SK-N-SH (cell line): ENCODE results near the gene MYMX. TPM values are rescaled to one million over a fixed set of nuclear protein-coding genes. Genes with fewer than 3 reads are reported as not detected.

Source experiments
- CTCF ChIA-PET: fragments of 300-600, 350-600 bp; formaldehyde crosslinking; extraction: SDS; loops from one replicate; lab custom pipeline; 2021; lab: Yijun Ruan, JAX
- POLR2A ChIA-PET: fragments of 350-600 bp; sonication (Branson Sonifier 250); formaldehyde crosslinking; extraction: SDS; loops from one replicate; lab custom pipeline; 2020; ENCODE audit warnings: antibody characterized with exemption, inconsistent platforms; lab: Yijun Ruan, JAX
- DNase-seq: peaks from one replicate; pipeline ENCODE4 v3.0.0; 2012
- H2AFZ ChIP-seq: fragments of 200-600 bp; sonication (generic); 2 replicates; pipeline ENCODE4 v1.8.1; 2016; ENCODE audit warnings: antibody characterized with exemption, mild to moderate bottlenecking, low read depth
- H3F3A ChIP-seq: fragments of 200-600 bp; sonication (generic); replicated peaks from 2 replicates; pipeline ENCODE3; 2016; ENCODE audit warnings: antibody characterized with exemption, mild to moderate bottlenecking; ENCODE audit not compliant: insufficient read depth
- H3K27ac ChIP-seq, 2 experiments: fragments of 200-500 bp in 1 of 2; fragments of 200-600 bp in 1 of 2; sonication (Bioruptor generic) in 1 of 2; sonication (generic), shearing (Covaris generic) in 1 of 2; 2 replicates each; pipeline versions ENCODE4 v1.5.1 to v1.6.1; 2014 to 2016; ENCODE audit warnings: low read depth in 2 of 2, inconsistent platforms in 1 of 2, low read length in 1 of 2, mild to moderate bottlenecking in 1 of 2, mixed read lengths in 1 of 2
- H3K27me3 ChIP-seq: fragments of 200-600 bp; sonication (generic), shearing (Covaris generic); 2 replicates; pipeline ENCODE4 v1.6.1; 2016; ENCODE audit warnings: mixed run types; ENCODE audit not compliant: insufficient read depth
- H3K36me3 ChIP-seq, 2 experiments: fragments of 200-500 bp in 1 of 2; fragments of 200-600 bp in 1 of 2; sonication (Bioruptor generic) in 1 of 2; sonication (generic) in 1 of 2; replicated peaks in 1 of 2; 2 replicates each; pipeline versions ENCODE3 to v1.5.1; 2014 to 2016; ENCODE audit warnings: low read length in 1 of 2, mild to moderate bottlenecking in 1 of 2; ENCODE audit not compliant: insufficient read depth in 2 of 2, control insufficient read depth in 1 of 2
- H3K4me1 ChIP-seq, 2 experiments: fragments of 200-500 bp in 1 of 2; fragments of 200-600 bp in 1 of 2; sonication (Bioruptor generic) in 1 of 2; sonication (generic), shearing (Covaris generic) in 1 of 2; 2 replicates each; pipeline versions ENCODE4 v1.5.1 to v1.6.1; 2014 to 2016; ENCODE audit warnings: low read depth in 1 of 2, low read length in 1 of 2, mixed run types in 1 of 2; ENCODE audit not compliant: insufficient read depth in 2 of 2, control insufficient read depth in 1 of 2
- H3K4me2 ChIP-seq: fragments of 200-600 bp; sonication (generic), shearing (Covaris generic); 2 replicates; pipeline ENCODE4 v1.6.1; 2017; ENCODE audit warnings: mixed run types
- H3K4me3 ChIP-seq, 2 experiments: fragments of 200-500 bp in 1 of 2; fragments of 200-600 bp in 1 of 2; sonication (Bioruptor generic) in 1 of 2; sonication (generic), shearing (Covaris generic) in 1 of 2; 2 replicates each; pipeline versions ENCODE4 v1.5.1 to v1.8.1; 2014 to 2016; ENCODE audit warnings: low read depth in 2 of 2, inconsistent platforms in 1 of 2, low read length in 1 of 2, mild to moderate bottlenecking in 1 of 2, mixed read lengths in 1 of 2, moderate library complexity in 1 of 2
- H3K79me2 ChIP-seq: fragments of 200-600 bp; sonication (generic); 2 replicates; pipeline ENCODE4 v1.8.1; 2017; ENCODE audit warnings: mild to moderate bottlenecking; ENCODE audit not compliant: insufficient read depth
- H3K9ac ChIP-seq: fragments of 200-600 bp; sonication (generic); 2 replicates; pipeline ENCODE4 v1.6.1; 2017; ENCODE audit warnings: mixed run types
- H3K9me2 ChIP-seq: fragments of 200-600 bp; sonication (generic); 2 replicates; pipeline ENCODE4 v1.6.1; 2017; ENCODE audit warnings: mixed run types
- H3K9me3 ChIP-seq: fragments of 200-600 bp; sonication (generic); 2 replicates; pipeline ENCODE4 v1.6.1; 2017; ENCODE audit warnings: mixed run types, mild to moderate bottlenecking, moderate library complexity
- H4K20me1 ChIP-seq: fragments of 200-600 bp; sonication (generic); 2 replicates; pipeline ENCODE4 v1.6.1; 2017; ENCODE audit warnings: mild to moderate bottlenecking, mixed run types; ENCODE audit not compliant: insufficient read depth
- ELF1 ChIP-seq: IDR thresholded peaks from 2 replicates; pipeline ENCODE4 v1.4.0; 2012
- EP300 ChIP-seq, 2 experiments: IDR thresholded peaks; 2 replicates each; pipeline versions ENCODE4 v1.4.0 to v1.6.1; 2012; ENCODE audit warnings: borderline replicate concordance in 1 of 2, low read depth in 1 of 2, low read length in 1 of 2
- EZH2phosphoT487 ChIP-seq: fragments of 200-600 bp; sonication (generic); IDR thresholded peaks from 2 replicates; pipeline ENCODE4 v1.6.1; 2017; ENCODE audit warnings: low read depth, mixed run types, mild to moderate bottlenecking, antibody characterized with exemption, moderate library complexity, borderline replicate concordance
- FOXJ3 ChIP-seq: sonication (generic); formaldehyde crosslinking; IDR thresholded peaks from 2 replicates; pipeline ENCODE4 v1.5.1; 2020; ENCODE audit warnings: mild to moderate bottlenecking, missing genetic modification reagents
- FOXM1 ChIP-seq: IDR thresholded peaks from 2 replicates; pipeline ENCODE4 v1.4.0; 2012; ENCODE audit warnings: low read depth, mild to moderate bottlenecking
- GATA2 ChIP-seq: sonication (generic); formaldehyde crosslinking; IDR thresholded peaks from 2 replicates; pipeline ENCODE4 v1.5.0; 2020; ENCODE audit warnings: mild to moderate bottlenecking, missing genetic modification reagents
- JUND ChIP-seq: IDR thresholded peaks from 2 replicates; pipeline ENCODE4 v1.4.0; 2012
- MEF2A ChIP-seq: IDR thresholded peaks from 2 replicates; pipeline ENCODE4 v1.4.0; 2012; ENCODE audit warnings: low read depth, borderline replicate concordance
- MXI1 ChIP-seq: IDR thresholded peaks from 2 replicates; pipeline ENCODE4 v1.6.1; 2012; ENCODE audit warnings: mild to moderate bottlenecking, low read depth, low read length, improper control_type of control experiment
- NFIC ChIP-seq: IDR thresholded peaks from 2 replicates; pipeline ENCODE4 v1.4.0; 2012; ENCODE audit warnings: borderline replicate concordance
- NRF1 ChIP-seq: IDR thresholded peaks from 2 replicates; pipeline ENCODE4 v1.6.1; 2012; ENCODE audit warnings: low read depth, mild to moderate bottlenecking, low read length
- PBX3 ChIP-seq: IDR thresholded peaks from 2 replicates; pipeline ENCODE4; 2012
- POLR2AphosphoS5 ChIP-seq: IDR thresholded peaks from 2 replicates; pipeline ENCODE4 v1.6.1; 2012; ENCODE audit warnings: low read depth, low read length
- RAD21 ChIP-seq: IDR thresholded peaks from 2 replicates; pipeline ENCODE4 v1.6.1; 2012; ENCODE audit warnings: mild to moderate bottlenecking, low read length
- RFX5 ChIP-seq: IDR thresholded peaks from 2 replicates; pipeline ENCODE4 v1.6.1; 2012; ENCODE audit warnings: mild to moderate bottlenecking, improper control_type of control experiment, low read length
- SIN3A ChIP-seq: IDR thresholded peaks from 2 replicates; pipeline ENCODE4 v1.6.1; 2012; ENCODE audit warnings: low read depth, mild to moderate bottlenecking, low read length, moderate library complexity, borderline replicate concordance
- SMC3 ChIP-seq: IDR thresholded peaks from 2 replicates; pipeline ENCODE4 v1.6.1; 2012; ENCODE audit warnings: low read depth, low read length, improper control_type of control experiment
- TAF1 ChIP-seq: IDR thresholded peaks from 2 replicates; pipeline ENCODE4 v1.6.1; 2012; ENCODE audit warnings: low read depth, mild to moderate bottlenecking, low read length, moderate library complexity, borderline replicate concordance
- TEAD4 ChIP-seq: IDR thresholded peaks from 2 replicates; pipeline ENCODE4 v1.4.0; 2012; ENCODE audit warnings: mild to moderate bottlenecking, borderline replicate concordance; ENCODE audit not compliant: insufficient read depth
- YY1 ChIP-seq: IDR thresholded peaks from 2 replicates; pipeline ENCODE4 v1.4.0; 2012; ENCODE audit warnings: low read depth, mild to moderate bottlenecking
- ZBTB33 ChIP-seq: IDR thresholded peaks from 2 replicates; pipeline ENCODE4 v1.4.0; 2012; ENCODE audit warnings: low read depth, borderline replicate concordance
- WGBS: methylation state at CpG from one replicate; pipeline ENCODE4 v1.1.6; 2017; ENCODE audit warnings: low lambda C conversion rate; 5-methylcytosine and 5-hydroxymethylcytosine counted together
- polyA plus RNA-seq, 3 experiments: library from polyadenylated mRNA; depleted of rRNA; stranded (reverse); fragments of >200 nt; gene quantifications; 2 replicates each; pipeline ENCODE4 v1.2.3, GENCODE V29; 2012
- TF ChIP-seq, protein P1 (sequence below): IDR thresholded peaks from 2 replicates; pipeline ENCODE4 v1.4.0; 2012; ENCODE audit warnings: low read depth
- TF ChIP-seq, protein P2 (sequence below): fragments of 150-350 bp; IDR thresholded peaks from 2 replicates; pipeline ENCODE4 v1.6.1; 2017; ENCODE audit warnings: antibody characterized with exemption, low read length, low read depth, borderline replicate concordance

MYMX gene
- polyA plus RNA-seq, 1 of the 3 experiments (the other 2 are of a cell fraction) = not detected

GRCh38 chr6:44178424-44179071 lies 38.2 kb upstream of the MYMX start:
- no peak for TF ChIP-seq EP300 (IDR thresholded peaks at IDR 0.05; ENCODE audit: borderline replicate concordance in 1 of 2, low read depth in 1 of 2, low read length in 1 of 2)
- TF ChIP-seq MXI1 = no peak
- TF ChIP-seq JUND = no peak
- no peak for TF ChIP-seq NRF1
- no peak for TF ChIP-seq YY1
- TF ChIP-seq RAD21 = no peak
- TF ChIP-seq ELF1 = no peak
- TF ChIP-seq, protein P1, sequence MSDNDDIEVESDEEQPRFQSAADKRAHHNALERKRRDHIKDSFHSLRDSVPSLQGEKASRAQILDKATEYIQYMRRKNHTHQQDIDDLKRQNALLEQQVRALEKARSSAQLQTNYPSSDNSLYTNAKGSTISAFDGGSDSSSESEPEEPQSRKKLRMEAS = no peak
- no peak for TF ChIP-seq POLR2AphosphoS5
- Histone ChIP-seq H2AFZ (0 out of 2 replicates have a peak overlapping the region, but pooled peaks have one; percentile 9), H3K79me2 (no peaks in the 10 kb centered on the region), H3K9ac (no peak overlapping the region), H3K4me2 (no peak overlapping the region), H3K4me3 (no peak overlapping the region), H3K9me3 (no peaks in the 10 kb centered on the region), H3K9me2 (no peaks in the 10 kb centered on the region), H3K4me1 (no peaks in the 10 kb centered on the region; a peak in 1 of 4 replicates), H4K20me1 (no peaks in the 10 kb centered on the region), H3F3A (peaks cover 14% of the 10 kb centered on the region), H3K36me3 (no peaks in the 10 kb centered on the region), H3K27ac (no peak overlapping the region), H3K27me3 (no peaks in the 10 kb centered on the region)
- POLR2A ChIA-PET = no interaction called here
- no peak for DNase-seq
- CTCF ChIA-PET = interaction anchor here (1.3 to 1.7 kb wide), 2 partner anchors 14 to 59 kb away, joined by 3 to 4 read pairs; no protein-coding TSS in a partner anchor
- WGBS = 94% methylated on average over 8 of the region's 9 CpGs

- no peak overlapping the region for H3K9ac ChIP-seq
- H3K27ac ChIP-seq = no peak overlapping the region
- H4K20me1 ChIP-seq = no peaks in the 10 kb centered on the region
- H3F3A ChIP-seq = peaks cover 14% of the 10 kb centered on the region
- H3K36me3 ChIP-seq = no peaks in the 10 kb centered on the region
- no peak for DNase-seq
- H3K9me3 ChIP-seq = no peaks in the 10 kb centered on the region
- H3K4me2 ChIP-seq = no peak overlapping the region
- no peaks in the 10 kb centered on the region; the same call in 1 of the 2 replicates for H3K27me3 ChIP-seq
- no peaks in the 10 kb centered on the region for H3K79me2 ChIP-seq
- no peak for TF ChIP-seq SMC3
- no peak for TF ChIP-seq RFX5
- TF ChIP-seq TEAD4 = no peak
- TF ChIP-seq MXI1 = no peak
- no peak for TF ChIP-seq TAF1
- TF ChIP-seq SIN3A = no peak
- no peak for TF ChIP-seq FOXM1
- no peak for TF ChIP-seq JUND
- no peak for TF ChIP-seq ZBTB33
- TF ChIP-seq NRF1 = no peak
- TF ChIP-seq RAD21 = no peak
- TF ChIP-seq GATA2 (CRISPR knock-in tag) = no peak
- no peak for TF ChIP-seq FOXJ3 (CRISPR knock-in tag)
- no peak for TF ChIP-seq PBX3
- no peak for TF ChIP-seq EZH2phosphoT487
- no peak for TF ChIP-seq NFIC
- TF ChIP-seq MEF2A = no peak
- TF ChIP-seq, protein P2, sequence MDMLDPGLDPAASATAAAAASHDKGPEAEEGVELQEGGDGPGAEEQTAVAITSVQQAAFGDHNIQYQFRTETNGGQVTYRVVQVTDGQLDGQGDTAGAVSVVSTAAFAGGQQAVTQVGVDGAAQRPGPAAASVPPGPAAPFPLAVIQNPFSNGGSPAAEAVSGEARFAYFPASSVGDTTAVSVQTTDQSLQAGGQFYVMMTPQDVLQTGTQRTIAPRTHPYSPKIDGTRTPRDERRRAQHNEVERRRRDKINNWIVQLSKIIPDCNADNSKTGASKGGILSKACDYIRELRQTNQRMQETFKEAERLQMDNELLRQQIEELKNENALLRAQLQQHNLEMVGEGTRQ = no peak
- TF ChIP-seq YY1 = no peak
- CTCF ChIA-PET = interaction anchor here (1.7 kb wide), 1 partner anchor 58 kb away, joined by 4 read pairs; no protein-coding TSS in a partner anchor
- POLR2A ChIA-PET = no interaction called here
- H2AFZ ChIP-seq = 0 out of 2 replicates have a peak overlapping the region, but pooled peaks have one; percentile 9
- 38% methylated on average over 4 of the region's 4 CpGs for WGBS
- no peaks in the 10 kb centered on the region for H3K9me2 ChIP-seq
- H3K4me3 ChIP-seq = no peak overlapping the region
- no peaks in the 10 kb centered on the region; a peak in 1 of 4 replicates for H3K4me1 ChIP-seq
Observed at GRCh38 chr6:44179072-44179536, 37.6 kb upstream of the MYMX start.
